NCI-H1930 (cell line): ENCODE measurements around the gene OSBPL2.

Experiments used
- DNase-seq, 2 experiments: peaks; one replicate each; lab custom pipeline; 2025; lab: John Stamatoyannopoulos, UW

The OSBPL2 gene

GRCh38 chr20:62327726-62328495, 89.6 kb downstream of the OSBPL2 start:
- DNase-seq, result no peak

GRCh38 chr20:62328684-62329388, 90.5 kb downstream of the OSBPL2 start:
- no peak for DNase-seq

- DNase-seq, result no peak
Observed at GRCh38 chr20:62329389-62330377, 91.4 kb downstream of the OSBPL2 start.

GRCh38 chr20:62330576-62331317, 92.4 kb downstream of the OSBPL2 start:
- DNase-seq, result no peak

- DNase-seq, result no peak
Observed at GRCh38 chr20:62331347-62331746, 93.0 kb downstream of the OSBPL2 start.

- no peak for DNase-seq
Observed at GRCh38 chr20:62332421-62332820, 94.1 kb downstream of the OSBPL2 start.

- DNase-seq, result no peak
Observed at GRCh38 chr20:62332989-62333819, 94.9 kb downstream of the OSBPL2 start.

- DNase-seq, result no peak
Observed at GRCh38 chr20:62333820-62334595, 95.7 kb downstream of the OSBPL2 start.

GRCh38 chr20:62334881-62335280, 96.6 kb downstream of the OSBPL2 start:
- no peak for DNase-seq

GRCh38 chr20:62335532-62335931, 97.2 kb downstream of the OSBPL2 start:
- no peak for DNase-seq

- no peak for DNase-seq
Observed at GRCh38 chr20:62336329-62336728, 98.0 kb downstream of the OSBPL2 start.

- no peak for DNase-seq
Observed at GRCh38 chr20:62336775-62337557, 98.6 kb downstream of the OSBPL2 start.

- no peak for DNase-seq
Observed at GRCh38 chr20:62337558-62338293, 99.4 kb downstream of the OSBPL2 start.

- no peak for DNase-seq
Observed at GRCh38 chr20:62338294-62338620, 99.9 kb downstream of the OSBPL2 start.

GRCh38 chr20:62339647-62340062, 101.3 kb downstream of the OSBPL2 start:
- DNase-seq, result no peak

GRCh38 chr20:62342910-62343309, 104.6 kb downstream of the OSBPL2 start:
- DNase-seq, result no peak

GRCh38 chr20:62344092-62344491, 105.8 kb downstream of the OSBPL2 start:
- no peak for DNase-seq

GRCh38 chr20:62344782-62345181, 106.5 kb downstream of the OSBPL2 start:
- no peak for DNase-seq
